ENCODE data around the gene ACOT12. TPM values are rescaled to one million over a fixed set of nuclear protein-coding genes. Genes with fewer than 3 reads are reported as not detected.
A peak's percentile ranks its signal among the peaks of the same experiment; 100 is the strongest.

ACOT12 gene
- total and polyA plus RNA-seq, 2 donors (not counting 1 experiment from before 2014, with no cell fraction given) = 0.06 TPM; not detected in 1

DNA sequence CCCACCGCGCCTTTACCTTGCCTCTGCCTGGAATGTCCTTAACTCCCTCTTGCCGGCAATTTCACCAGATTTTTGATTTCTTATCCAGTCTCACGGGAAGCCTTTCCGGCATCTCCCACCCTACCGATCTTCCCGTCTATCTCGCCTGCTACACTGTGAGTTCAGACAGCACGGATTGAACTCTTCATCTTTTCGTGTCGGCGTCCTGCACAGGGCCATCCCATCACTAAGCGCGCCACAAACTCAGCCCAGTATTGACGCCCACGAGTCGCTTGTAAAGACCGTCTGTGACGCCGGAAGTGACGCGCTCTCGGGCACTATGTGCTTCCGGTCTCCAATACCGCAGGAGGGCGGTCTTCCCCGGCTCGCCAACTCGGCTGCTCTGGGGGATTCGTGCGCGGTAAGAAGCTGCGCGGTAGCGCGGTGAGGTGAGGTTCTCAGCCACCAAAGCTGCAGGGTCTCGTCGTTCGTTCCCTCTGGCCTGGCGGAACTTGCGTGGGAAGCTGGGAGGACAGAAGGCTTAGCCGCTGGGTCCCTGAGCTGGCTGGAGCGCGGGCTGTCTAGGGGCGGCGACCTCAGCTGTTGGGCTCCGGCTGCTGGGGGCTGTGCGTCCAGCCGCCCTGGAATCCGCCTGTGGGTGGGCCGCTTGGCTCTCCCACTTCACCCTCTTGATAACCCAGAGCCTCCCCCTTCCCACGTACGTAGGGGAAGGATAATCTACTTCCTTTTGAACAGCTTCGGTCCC is 92.5 kb downstream of the ACOT12 start, which contains the start of gene ZCCHC9:
Gene ZCCHC9, plus strand, starts transcription at position 317 of the 745 bp plus-strand sequence. CDS start 3,171 bp downstream, outside the sequence.
- H3K27me3 Mint-ChIP-seq = no peaks in the 10 kb centered on the region
- H3K36me3 ChIP-seq (replicated peaks in 1 of 2; ENCODE audit: control extremely low read depth in 1 of 2, control insufficient read depth in 1 of 2, extremely low read depth in 1 of 2, insufficient read depth in 2 of 2, low read length in 1 of 2) = peaks cover 0 to 4% of the 10 kb centered on the region in 2 experiments
- no peaks in the 10 kb centered on the region for H3K9me3 Mint-ChIP-seq (ENCODE audit: insufficient read depth)
- no peaks in the 10 kb centered on the region for H3K27me3 ChIP-seq (replicated peaks in 1 of 4; ENCODE audit: control extremely low read depth in 1 of 4, control insufficient read depth in 3 of 4, insufficient read depth in 4 of 4, low read length in 3 of 4)
- no peak for TF ChIP-seq EZH2 (IDR thresholded peaks at IDR 0.05; ENCODE audit: borderline replicate concordance, insufficient read depth, low read depth, low read length, poor library complexity, severe bottlenecking)
- TF ChIP-seq, protein P1, sequence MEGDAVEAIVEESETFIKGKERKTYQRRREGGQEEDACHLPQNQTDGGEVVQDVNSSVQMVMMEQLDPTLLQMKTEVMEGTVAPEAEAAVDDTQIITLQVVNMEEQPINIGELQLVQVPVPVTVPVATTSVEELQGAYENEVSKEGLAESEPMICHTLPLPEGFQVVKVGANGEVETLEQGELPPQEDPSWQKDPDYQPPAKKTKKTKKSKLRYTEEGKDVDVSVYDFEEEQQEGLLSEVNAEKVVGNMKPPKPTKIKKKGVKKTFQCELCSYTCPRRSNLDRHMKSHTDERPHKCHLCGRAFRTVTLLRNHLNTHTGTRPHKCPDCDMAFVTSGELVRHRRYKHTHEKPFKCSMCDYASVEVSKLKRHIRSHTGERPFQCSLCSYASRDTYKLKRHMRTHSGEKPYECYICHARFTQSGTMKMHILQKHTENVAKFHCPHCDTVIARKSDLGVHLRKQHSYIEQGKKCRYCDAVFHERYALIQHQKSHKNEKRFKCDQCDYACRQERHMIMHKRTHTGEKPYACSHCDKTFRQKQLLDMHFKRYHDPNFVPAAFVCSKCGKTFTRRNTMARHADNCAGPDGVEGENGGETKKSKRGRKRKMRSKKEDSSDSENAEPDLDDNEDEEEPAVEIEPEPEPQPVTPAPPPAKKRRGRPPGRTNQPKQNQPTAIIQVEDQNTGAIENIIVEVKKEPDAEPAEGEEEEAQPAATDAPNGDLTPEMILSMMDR (IDR thresholded peaks at IDR 0.05) = peak; percentile 29
- H3K27ac ChIP-seq (ENCODE audit: low read length in 2 of 2) = peak within 1 kb of the TSS; percentile 63 to 89
- H3K79me2 ChIP-seq (ENCODE audit: control insufficient read depth, insufficient read depth, low read length) = peaks cover 33% of the 10 kb centered on the region
- peak within 1 kb of the TSS; percentile 91 for H3K4me3 Mint-ChIP-seq
- peaks cover 23 to 26% of the 10 kb centered on the region in 2 donors for H3K4me1 ChIP-seq (ENCODE audit: control insufficient read depth in 2 of 2, insufficient read depth in 2 of 2, low read length in 2 of 2)
- under 1% methylated on average over 49 of the region's 54 CpGs for WGBS (ENCODE audit: insufficient coverage)
- no peaks in the 10 kb centered on the region for H3K9me3 ChIP-seq (ENCODE audit: control extremely low read depth in 1 of 3, control insufficient read depth in 2 of 3, insufficient read depth in 1 of 3, low read length in 2 of 3)
- peak within 1 kb of the TSS; percentile 91 for H2AFZ ChIP-seq (ENCODE audit: insufficient read depth, low read depth, low read length, poor library complexity, severe bottlenecking)
- peak within 1 kb of the TSS; percentile 87 for H3K9ac ChIP-seq (ENCODE audit: low read length)
- peak; percentile 95 for DNase-seq
- intact Hi-C loops (cut with micrococcal nuclease) = loop anchor here (1.0 to 10.0 kb wide), 5 partner anchors 449 to 1776 kb away; partner anchors contain the start of genes SSBP2, TMEM167A and XRCC4
- H3K4me3 ChIP-seq (ENCODE audit: control extremely low read depth in 1 of 5, extremely low read depth in 1 of 5, insufficient read depth in 1 of 5, low read depth in 2 of 5, low read length in 4 of 5) = peak within 1 kb of the TSS; percentile 77 to 98 (median 91)
- ATAC-seq (ENCODE audit: low read depth) = peak; percentile 92
- POLR2A ChIA-PET = interaction anchor here (0.6 to 1.0 kb wide), 2 partner anchors 449 to 1119 kb away, joined by 3 to 8 read pairs; partner anchors contain the start of gene SSBP2
- peak within 1 kb of the TSS; percentile 80 for H3K4me2 ChIP-seq (replicated peaks; ENCODE audit: low read depth, low read length, poor library complexity, severe bottlenecking)
- no peaks in the 10 kb centered on the region for H4K20me1 ChIP-seq (ENCODE audit: control insufficient read depth, insufficient read depth, low read length, poor library complexity, severe bottlenecking)
- H3K27ac Mint-ChIP-seq = peak within 1 kb of the TSS; percentile 93
- H3K4me1 Mint-ChIP-seq = peaks cover 33% of the 10 kb centered on the region
- CTCF ChIA-PET = interaction anchor here (0.6 to 3.2 kb wide), 5 partner anchors 9 to 1646 kb away, joined by 3 to 13 read pairs (median 4); partner anchors contain the start of gene RPS23
